Coronary artery (tissue), 2 donors: ENCODE data around the gene ORM1.

ENCODE experiments used
- DNase-seq: peaks from one replicate; pipeline ENCODE4 v3.0.0-alpha.2; 2017; ENCODE audit warnings: low spot score
- H3K27ac ChIP-seq, 2 donors: fragments of 200-600 bp; sonication (generic); one replicate each; pipeline ENCODE4 v1.5.1; 2016 to 2019
- H3K4me3 ChIP-seq: fragments of 200-600 bp; sonication (generic); 2 replicates; pipeline ENCODE4 v1.5.1; 2016; ENCODE audit warnings: mild to moderate bottlenecking, moderate library complexity
- TF ChIP-seq, protein P1 (sequence below): fragments of 200-600 bp; sonication (generic); IDR thresholded peaks from one replicate; pipeline ENCODE4 v1.5.1; 2019; ENCODE audit warnings: antibody characterized with exemption

The ORM1 gene

GRCh38 chr9:114357911-114358328, 35.0 kb downstream of the ORM1 start:
- TF ChIP-seq, protein P1, sequence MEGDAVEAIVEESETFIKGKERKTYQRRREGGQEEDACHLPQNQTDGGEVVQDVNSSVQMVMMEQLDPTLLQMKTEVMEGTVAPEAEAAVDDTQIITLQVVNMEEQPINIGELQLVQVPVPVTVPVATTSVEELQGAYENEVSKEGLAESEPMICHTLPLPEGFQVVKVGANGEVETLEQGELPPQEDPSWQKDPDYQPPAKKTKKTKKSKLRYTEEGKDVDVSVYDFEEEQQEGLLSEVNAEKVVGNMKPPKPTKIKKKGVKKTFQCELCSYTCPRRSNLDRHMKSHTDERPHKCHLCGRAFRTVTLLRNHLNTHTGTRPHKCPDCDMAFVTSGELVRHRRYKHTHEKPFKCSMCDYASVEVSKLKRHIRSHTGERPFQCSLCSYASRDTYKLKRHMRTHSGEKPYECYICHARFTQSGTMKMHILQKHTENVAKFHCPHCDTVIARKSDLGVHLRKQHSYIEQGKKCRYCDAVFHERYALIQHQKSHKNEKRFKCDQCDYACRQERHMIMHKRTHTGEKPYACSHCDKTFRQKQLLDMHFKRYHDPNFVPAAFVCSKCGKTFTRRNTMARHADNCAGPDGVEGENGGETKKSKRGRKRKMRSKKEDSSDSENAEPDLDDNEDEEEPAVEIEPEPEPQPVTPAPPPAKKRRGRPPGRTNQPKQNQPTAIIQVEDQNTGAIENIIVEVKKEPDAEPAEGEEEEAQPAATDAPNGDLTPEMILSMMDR, result no peak

GRCh38 chr9:114359801-114360200, 36.9 kb downstream of the ORM1 start:
- DNase-seq, result no peak
- no peak overlapping the region for H3K4me3 ChIP-seq
- no peak overlapping the region for H3K27ac ChIP-seq
- TF ChIP-seq, protein P1, result no peak

More at GRCh38 chr9:114357911-114358328, 35.0 kb downstream of the ORM1 start:
- no peak overlapping the region for H3K27ac ChIP-seq
- no peak for DNase-seq
- H3K4me3 ChIP-seq, result no peak overlapping the region

GRCh38 chr9:114361542-114361941, 38.6 kb downstream of the ORM1 start:
- Histone ChIP-seq H3K27ac (no peak overlapping the region), H3K4me3 (no peak overlapping the region)
- TF ChIP-seq, protein P1, result no peak
- DNase-seq, result no peak

- no peak for DNase-seq
- TF ChIP-seq, protein P1, result no peak
- H3K4me3 ChIP-seq, result no peak overlapping the region
- H3K27ac ChIP-seq, result no peak overlapping the region
These were observed 39.5 kb downstream of the ORM1 start for GRCh38 chr9:114362394-114362793.

DNA sequence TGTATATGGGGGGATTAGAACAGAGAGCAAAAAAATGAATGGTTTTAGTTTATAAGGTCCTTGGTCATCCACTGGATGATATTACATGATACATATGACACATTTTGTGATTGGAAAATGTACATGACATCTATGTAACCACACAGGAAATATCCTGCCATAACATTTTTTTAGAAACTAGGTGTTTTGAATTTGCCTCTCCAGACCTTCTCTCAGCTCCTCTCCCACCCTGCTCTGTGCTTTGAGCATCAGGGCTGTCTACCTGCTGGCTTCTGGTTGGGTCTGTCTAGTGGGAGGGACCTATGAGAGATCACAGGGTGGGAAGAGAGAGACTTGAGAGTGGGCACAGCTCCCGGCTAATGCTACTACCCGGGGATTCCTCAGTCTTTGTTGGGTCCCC, 40.5 kb downstream of the ORM1 start:
- TF ChIP-seq, protein P1, result no peak
- no peak for DNase-seq
- Histone ChIP-seq H3K4me3 (no peak overlapping the region), H3K27ac (no peak overlapping the region)

DNA sequence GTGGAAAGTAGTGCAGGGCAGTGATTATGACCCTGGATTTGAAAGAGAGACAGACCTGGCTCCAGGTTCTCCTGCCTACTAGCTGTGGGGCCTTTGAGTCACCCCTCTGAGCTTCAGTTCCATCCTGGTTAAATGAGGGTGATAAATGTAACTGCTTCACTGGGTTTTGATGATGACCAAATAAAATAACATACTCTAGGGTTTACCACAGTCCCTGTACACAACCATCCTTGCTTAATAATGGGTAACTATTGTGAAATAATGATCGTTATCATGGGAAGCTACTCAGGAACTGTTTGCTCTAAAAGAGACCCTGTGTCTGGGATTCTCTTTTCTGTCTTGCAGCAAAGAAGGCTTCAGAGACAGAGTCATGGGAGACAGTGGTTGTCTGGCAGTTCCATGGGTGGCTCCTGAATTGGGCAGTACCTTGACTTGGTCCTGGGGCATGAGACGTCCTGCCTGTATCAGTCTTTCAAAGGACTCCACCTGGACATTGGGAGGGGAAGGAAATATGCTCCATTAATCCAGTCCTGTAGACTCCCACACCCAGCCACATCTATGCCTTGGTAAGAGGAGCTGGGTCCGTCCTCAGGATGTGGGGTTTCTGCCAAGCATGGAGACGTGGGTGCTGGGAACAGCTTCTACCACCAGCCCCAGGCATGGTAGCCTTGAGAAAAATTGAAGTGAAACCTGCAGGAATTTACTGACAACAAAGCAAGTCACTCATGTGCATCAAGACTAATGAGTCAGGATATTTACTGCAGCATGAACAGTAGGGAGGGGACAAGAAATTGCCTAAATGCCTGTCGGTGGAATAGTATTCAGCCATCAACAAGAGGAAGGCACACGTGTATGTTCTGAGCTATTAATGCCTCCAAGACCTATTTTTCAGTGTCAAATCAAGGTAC, 41.5 kb downstream of the ORM1 start:
- DNase-seq, result no peak
- peak overlapping the region in 1 of 2 donors; percentile 24 for H3K27ac ChIP-seq
- no peak overlapping the region for H3K4me3 ChIP-seq
- TF ChIP-seq, protein P1, result no peak

- TF ChIP-seq, protein P1, result no peak
- Histone ChIP-seq H3K27ac (no peak overlapping the region), H3K4me3 (no peak overlapping the region)
- DNase-seq, result no peak
These were observed 42.3 kb downstream of the ORM1 start for GRCh38 chr9:114365194-114365593.
